ENCODE data around the gene ANK3. TPM values are rescaled to one million over a fixed set of nuclear protein-coding genes. Genes with fewer than 3 reads are reported as not detected.

The ANK3 gene
- total RNA-seq, 2 donors from 2014 or later: 189 to 198 TPM

GRCh38 chr10:60271319-60272040 lies 118.2 kb downstream of the ANK3 start:
- Histone ChIP-seq H3K27me3 (no peaks in the 10 kb centered on the region), H3K4me3 (no peak overlapping the region), H3K4me1 (peaks cover 0 to 5% of the 10 kb centered on the region in 2 donors), H3K36me3 (peaks cover 5% of the 10 kb centered on the region), H3K9me3 (no peaks in the 10 kb centered on the region), H3K27ac (peak overlapping the region; percentile 26 to 30)
- TF ChIP-seq CTCF (IDR thresholded peaks at IDR 0.05): no peak
- no peak for DNase-seq (ENCODE audit: low spot score)

- H3K4me1 ChIP-seq: peaks cover 0 to 5% of the 10 kb centered on the region in 2 donors
- H3K27me3 ChIP-seq: no peaks in the 10 kb centered on the region
- H3K4me3 ChIP-seq: no peak overlapping the region
- TF ChIP-seq CTCF (IDR thresholded peaks at IDR 0.05): no peak
- H3K9me3 ChIP-seq: no peaks in the 10 kb centered on the region
- DNase-seq (ENCODE audit: low spot score): no peak
- H3K27ac ChIP-seq: no peak overlapping the region
- peaks cover 5% of the 10 kb centered on the region for H3K36me3 ChIP-seq
Observed at GRCh38 chr10:60270426-60270825, 119.2 kb downstream of the ANK3 start.

GRCh38 chr10:60267802-60268201 lies 121.9 kb downstream of the ANK3 start:
- no peak for DNase-seq (ENCODE audit: low spot score)
- no peak overlapping the region for H3K4me3 ChIP-seq
- H3K27me3 ChIP-seq: no peaks in the 10 kb centered on the region
- H3K4me1 ChIP-seq: peaks cover 0 to 5% of the 10 kb centered on the region in 2 donors
- TF ChIP-seq CTCF (IDR thresholded peaks at IDR 0.05): no peak
- peaks cover 10% of the 10 kb centered on the region for H3K36me3 ChIP-seq
- no peaks in the 10 kb centered on the region for H3K9me3 ChIP-seq
- peak overlapping the region; percentile 54 to 77 for H3K27ac ChIP-seq

- Histone ChIP-seq H3K9me3 (no peaks in the 10 kb centered on the region), H3K27ac (peak overlapping the region in 1 of 2 donors; percentile 77)
- no peak for TF ChIP-seq CTCF (IDR thresholded peaks at IDR 0.05)
Observed at GRCh38 chr10:60266513-60266912, 123.2 kb downstream of the ANK3 start.

GRCh38 chr10:60262647-60263126 lies 127.0 kb downstream of the ANK3 start:
- Histone ChIP-seq H3K27ac (no peak overlapping the region), H3K27me3 (no peaks in the 10 kb centered on the region), H3K9me3 (no peaks in the 10 kb centered on the region), H3K4me3 (no peak overlapping the region), H3K36me3 (peaks cover 31% of the 10 kb centered on the region), H3K4me1 (peaks cover 0 to 7% of the 10 kb centered on the region in 2 donors)
- TF ChIP-seq CTCF (IDR thresholded peaks at IDR 0.05): no peak
- no peak for DNase-seq (ENCODE audit: low spot score)

More at GRCh38 chr10:60266513-60266912, 123.2 kb downstream of the ANK3 start:
- Histone ChIP-seq H3K4me1 (peaks cover 0 to 5% of the 10 kb centered on the region in 2 donors), H3K36me3 (peaks cover 23% of the 10 kb centered on the region), H3K27me3 (no peaks in the 10 kb centered on the region), H3K4me3 (no peak overlapping the region)
- no peak for DNase-seq (ENCODE audit: low spot score)
